HS-27A (cell line): ENCODE results near the gene SMIM43.
A peak's percentile ranks its signal among the peaks of the same experiment; 100 is the strongest.

Source experiments
- DNase-seq: peaks from one replicate; pipeline ENCODE4 v3.0.0-alpha.2; 2012; ENCODE audit warnings: low read depth, missing footprints

Gene SMIM43

DNA sequence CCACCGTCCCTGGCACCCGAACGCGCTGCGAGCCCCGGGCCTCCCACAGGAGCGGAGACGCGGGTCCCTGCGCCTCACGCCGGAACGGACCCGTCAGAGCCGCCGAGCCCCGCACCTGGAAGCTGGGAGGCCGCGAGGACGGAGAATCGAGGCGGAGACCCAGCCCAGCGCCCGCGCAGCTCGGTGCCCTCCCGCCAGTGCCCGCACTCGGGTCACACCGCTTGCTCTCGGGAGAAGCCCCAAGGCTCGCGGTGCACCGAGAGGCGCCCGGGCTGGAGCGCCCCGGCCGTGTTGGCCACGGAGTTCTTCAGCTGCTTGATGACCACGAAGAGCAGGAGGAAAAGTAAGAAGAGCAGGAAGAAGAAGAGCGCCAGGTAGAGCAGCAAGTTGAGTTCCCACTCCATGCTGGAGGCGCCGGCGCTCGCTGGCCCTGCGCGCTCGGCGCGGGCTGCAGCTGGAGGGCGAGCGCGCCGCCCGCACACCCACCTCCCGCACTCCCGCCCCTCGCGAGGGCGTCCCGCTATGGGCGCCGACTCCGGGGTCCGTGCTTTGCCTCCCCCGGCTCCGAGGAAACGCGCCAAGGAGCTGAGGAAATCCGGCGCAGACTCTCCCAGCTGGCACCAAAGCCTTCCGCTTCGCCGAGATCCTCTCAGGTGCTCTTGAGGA lies at the start of gene SMIM43:
Gene SMIM43 (minus strand): TSS at position 463 of the 666 bp plus-strand sequence. CDS start 59 bp downstream, at position 404.
- no peak for DNase-seq

DNA sequence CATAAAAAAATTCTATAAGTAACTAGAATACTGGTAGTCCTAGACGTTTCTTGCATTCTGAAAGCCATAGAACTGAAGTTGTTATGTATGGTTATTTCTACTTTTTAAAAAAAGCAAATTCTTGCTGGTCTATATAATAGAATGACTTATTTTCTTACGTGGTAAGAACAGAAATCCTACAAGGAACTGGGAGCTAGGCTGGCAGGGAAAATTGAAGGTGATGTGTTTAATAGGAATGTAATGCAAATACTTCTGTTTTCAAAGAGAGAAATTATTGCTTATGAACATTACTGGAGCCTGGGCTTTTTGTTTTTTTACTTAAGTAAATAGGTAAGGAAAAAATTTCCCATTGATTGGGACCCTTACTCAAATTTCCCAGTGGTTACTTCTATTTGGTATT lies 49.8 kb upstream of the SMIM43 start:
- no peak for DNase-seq

DNA sequence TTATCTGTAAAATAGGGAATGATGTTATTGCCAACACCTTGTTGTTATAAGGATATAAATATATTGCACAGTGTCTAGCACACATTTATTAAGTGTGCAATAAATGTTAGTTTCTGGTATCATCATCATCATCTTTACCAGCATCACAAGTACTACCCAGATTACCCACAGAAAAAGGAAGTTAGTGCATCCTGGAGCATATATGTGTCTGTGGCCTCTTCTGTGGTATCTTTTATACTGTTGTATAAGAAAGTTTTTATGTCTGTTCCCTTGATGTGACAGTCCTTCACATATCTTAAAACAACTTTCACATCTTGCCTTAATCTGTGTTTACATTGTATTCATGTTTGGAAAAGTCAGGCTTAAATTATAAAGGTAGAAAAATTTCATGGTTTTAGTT lies 46.2 kb upstream of the SMIM43 start:
- DNase-seq: no peak

DNA sequence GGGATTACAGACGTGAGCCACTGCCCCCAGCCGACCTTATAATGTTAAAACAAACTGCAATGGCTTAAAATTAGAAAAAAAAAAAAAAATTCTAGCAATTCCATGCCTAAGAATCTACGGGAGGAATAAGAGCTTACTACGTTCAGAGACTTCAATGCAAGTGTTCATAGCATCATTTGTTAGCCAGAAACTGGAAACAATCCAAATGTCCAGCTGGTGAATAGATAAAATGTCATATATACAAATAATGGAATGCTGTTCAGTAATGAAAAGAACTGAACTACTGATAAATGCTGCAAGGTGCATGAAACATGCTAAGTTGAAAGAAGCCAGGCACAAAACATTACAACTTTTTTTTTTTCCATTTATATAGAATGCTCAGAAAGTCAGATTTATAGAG lies 41.4 kb upstream of the SMIM43 start:
- no peak for DNase-seq

DNA sequence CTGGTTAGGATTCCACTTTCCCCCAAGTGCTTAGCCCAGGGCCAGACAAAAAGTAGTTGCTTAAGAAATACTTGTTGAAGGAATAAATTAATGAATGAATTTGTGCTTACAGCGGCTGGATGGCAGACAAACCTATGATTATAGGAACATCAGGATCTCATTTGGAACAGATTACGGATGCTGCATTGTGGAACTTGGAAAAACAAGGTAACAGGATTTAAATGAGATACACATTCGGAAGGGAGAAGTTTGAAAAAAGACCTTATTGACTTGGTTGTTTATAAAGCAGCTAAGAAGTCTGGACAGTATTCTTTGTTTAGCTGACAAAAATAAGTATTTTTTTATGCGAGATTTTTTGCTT lies 36.7 kb upstream of the SMIM43 start:
- DNase-seq: no peak

DNA sequence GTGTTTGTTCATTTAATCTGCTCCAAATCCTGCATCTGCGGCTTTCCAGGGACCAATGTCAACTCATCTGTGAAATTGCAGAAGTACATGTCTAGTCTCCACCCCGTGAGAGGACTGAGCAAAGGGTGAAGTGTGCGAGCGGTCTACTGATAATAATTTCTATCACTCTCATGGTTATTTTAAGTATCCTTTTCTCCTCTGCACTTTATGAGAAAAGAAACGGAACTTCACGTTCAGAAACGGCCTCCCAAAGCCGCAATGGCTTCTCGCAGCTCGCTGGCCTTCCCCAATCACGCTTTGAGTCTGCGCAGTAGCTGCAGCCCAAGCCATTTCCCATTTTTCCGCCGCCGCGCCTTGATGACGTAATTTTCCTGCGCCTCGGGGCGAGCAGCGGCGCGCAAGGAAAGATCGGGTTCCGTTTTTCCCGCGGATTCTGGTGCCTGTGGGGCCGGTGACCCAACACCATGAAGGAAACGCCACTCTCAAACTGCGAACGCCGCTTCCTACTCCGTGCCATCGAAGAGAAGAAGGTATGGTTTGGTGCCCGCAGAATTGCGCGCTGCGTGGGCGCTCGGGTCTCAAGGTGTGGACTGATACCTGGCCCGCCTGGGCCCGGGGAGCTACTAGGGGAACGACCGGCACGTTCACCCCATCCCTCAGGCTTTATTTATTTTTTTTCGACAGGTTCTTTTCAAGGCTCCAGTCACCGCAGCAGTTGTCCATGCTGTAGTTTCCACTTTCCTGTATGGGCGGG lies 36.2 kb upstream of the SMIM43 start, which contains the start of gene EXOSC9:
Gene EXOSC9 (plus strand): TSS at position 363 of the 754 bp plus-strand sequence. CDS start 102 bp downstream, at position 465.
- DNase-seq: peak; percentile 76

DNA sequence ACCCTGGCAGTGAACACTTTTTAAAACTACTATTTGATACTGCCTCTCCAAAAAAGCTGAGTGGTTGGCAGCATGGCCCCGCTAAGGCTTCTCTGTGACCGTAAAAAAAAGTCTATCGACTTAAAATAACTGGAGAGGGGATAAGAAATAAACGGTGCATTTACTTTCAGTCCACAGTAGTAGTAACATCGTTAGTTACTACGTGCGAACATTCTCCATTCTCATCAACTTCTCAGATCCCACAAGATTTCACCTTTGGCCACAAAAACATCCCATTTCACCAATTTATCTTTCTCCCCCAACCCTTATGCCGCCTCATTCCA lies 35.6 kb upstream of the SMIM43 start:
- no peak for DNase-seq

DNA sequence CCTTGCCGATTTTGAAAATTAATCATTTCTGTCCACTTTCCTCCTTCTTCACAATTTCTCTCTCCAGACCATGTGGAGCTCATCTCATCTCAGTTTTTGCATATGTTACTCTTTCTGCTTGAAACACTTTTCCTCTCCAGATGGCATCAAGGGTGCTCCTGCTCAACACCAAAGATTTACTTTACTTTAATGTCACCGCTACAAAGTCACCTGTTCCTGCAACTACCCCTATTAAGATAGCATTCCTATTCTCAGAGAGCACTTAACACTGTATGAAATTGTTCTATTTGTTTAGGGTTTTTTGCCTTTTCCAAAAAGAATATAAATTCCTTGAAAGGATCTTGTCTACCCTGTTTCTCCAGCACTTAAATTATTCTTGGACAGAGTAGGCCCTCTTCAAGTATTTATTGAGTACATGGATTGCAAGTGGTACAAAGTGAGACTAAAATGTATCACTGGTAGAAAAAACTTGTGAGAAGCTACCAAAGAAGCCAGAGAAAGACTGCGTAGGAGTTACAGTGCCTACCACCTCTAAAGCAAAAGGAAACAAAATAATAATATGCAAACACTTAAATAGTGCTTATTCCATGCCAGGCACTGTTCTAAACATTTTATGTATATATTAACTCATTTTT lies 35.0 kb upstream of the SMIM43 start:
- DNase-seq: no peak

DNA sequence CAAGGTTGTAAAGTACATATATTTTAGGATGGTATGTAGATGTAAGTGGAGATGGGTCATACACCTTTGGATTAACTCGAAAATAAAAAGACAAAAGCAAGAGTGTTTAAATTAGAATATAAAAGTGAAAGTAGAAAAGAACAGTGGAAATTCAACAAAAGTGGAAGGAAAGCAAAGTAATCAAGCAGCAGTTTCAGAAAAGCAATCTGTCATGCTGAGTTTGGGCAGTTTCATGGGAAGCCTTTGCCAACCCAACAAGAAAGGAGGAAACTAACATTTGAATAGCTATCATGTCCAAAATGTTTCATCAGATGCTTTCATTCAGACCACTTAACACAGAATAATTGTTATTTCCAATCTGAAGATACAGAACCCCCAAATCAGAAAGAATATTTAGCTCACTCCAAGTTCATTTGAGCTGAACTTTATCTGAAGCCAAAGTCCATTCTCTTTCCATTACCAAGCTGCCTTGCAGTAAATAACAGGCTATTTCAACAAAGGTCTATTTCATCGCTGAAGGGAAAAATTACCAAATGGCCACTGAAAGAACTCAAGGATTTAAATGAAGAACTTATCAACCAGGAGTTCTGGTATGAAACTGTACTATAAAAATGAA lies 34.4 kb upstream of the SMIM43 start:
- no peak for DNase-seq

DNA sequence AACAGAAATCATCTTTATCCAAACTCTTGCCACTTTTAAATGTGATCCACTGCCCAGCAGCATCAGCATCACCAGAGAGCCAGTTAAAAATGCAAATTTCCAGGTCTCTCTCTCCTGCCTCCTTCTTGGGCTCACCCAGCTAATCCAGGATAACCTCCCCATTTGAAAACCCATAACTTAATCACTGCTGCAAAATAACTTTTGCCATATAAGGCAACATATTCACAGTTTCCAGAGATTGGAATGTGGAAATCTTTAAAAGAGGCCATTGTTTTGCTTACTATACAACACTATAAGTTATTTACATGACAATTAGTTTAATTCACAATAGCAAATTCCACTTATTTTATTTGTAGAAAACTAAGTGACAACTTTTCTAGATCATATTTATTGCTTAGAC lies 31.3 kb upstream of the SMIM43 start:
- no peak for DNase-seq

DNA sequence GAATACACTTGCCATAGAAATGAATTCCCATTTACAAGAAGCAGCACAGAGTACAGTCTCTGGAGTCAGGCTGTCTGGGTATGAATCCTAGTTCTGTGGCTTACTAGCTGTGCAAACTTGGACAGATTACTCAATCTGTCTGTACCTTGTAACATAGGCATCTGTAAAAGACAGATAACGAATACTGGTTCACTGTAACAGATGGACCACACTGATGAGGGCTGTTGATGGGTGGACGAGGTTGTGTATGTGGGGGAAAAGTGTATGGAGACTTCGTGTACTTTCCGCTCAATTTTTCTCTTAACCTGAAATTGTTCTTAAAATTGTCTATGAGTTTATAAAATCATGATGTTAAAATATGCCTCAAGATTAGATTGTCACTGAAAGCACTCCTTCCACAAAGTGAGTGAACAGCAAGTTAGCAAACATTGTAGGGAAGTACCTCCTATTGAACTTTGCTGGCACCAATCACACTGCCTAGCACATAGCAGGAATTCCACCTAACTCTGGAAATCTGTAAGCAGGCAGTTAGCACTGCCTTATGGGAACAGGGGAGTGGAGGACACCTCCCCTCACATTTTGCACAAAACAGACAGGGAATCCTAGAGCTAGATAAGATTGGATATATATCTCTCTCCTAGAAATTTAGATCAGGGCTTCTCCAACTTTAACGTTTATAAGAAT lies 29.7 kb upstream of the SMIM43 start:
- no peak for DNase-seq

DNA sequence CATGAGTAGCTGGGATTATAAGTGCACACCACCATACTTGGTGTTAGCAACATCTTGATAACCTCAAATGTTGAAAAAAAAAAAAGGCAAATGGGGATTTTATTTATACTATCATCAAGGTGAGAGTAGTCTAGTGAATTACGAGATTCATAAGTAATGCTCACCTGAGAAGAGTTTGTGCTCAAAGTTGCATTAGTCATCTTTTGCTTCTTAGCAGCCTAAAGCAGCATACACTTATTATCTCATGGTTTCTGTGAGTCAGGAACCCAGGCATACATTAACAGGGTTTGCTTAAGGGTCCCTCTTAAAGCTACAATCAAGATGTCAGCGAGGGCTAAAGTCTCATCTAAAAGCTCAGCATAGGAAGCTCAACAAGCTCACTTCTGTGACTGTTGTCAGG lies 28.0 kb upstream of the SMIM43 start:
- DNase-seq: no peak

DNA sequence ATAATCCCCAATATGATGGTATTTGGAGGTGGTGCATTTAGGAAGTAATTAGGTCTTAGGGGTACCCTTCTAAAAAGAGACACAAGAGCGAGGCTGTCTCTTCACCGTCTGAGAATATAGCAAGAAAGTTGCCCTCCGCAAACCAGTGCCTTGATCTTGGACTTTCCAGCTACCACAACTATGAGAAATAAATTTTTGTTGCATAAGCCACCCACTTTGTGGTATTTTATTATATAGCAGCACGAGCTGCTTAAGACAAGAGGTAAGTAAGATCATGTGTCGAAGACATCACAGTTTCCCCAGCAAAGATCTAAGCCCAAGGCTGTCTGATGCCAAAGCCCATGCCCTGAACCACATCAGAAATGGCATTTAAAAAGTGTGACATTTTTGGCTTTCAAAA lies 26.5 kb upstream of the SMIM43 start:
- no peak for DNase-seq

DNA sequence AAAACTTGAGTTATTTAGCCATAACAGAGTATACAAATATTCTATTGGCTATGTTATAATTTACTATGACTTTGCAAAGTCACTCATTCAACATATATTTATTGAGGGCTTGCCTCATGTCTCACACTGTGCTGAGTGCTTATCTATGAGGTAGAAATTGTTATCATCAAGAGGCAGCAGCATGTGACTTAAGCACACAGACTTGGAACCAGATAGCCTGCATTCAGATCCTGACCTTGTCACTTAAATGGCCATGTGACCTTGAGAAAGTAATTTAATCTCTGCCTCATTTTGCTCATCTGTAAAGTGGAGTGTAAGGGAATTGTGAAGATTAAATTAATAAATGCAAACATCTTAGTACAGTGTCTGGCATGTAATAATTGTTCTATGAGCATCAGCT lies 26.0 kb upstream of the SMIM43 start:
- no peak for DNase-seq

DNA sequence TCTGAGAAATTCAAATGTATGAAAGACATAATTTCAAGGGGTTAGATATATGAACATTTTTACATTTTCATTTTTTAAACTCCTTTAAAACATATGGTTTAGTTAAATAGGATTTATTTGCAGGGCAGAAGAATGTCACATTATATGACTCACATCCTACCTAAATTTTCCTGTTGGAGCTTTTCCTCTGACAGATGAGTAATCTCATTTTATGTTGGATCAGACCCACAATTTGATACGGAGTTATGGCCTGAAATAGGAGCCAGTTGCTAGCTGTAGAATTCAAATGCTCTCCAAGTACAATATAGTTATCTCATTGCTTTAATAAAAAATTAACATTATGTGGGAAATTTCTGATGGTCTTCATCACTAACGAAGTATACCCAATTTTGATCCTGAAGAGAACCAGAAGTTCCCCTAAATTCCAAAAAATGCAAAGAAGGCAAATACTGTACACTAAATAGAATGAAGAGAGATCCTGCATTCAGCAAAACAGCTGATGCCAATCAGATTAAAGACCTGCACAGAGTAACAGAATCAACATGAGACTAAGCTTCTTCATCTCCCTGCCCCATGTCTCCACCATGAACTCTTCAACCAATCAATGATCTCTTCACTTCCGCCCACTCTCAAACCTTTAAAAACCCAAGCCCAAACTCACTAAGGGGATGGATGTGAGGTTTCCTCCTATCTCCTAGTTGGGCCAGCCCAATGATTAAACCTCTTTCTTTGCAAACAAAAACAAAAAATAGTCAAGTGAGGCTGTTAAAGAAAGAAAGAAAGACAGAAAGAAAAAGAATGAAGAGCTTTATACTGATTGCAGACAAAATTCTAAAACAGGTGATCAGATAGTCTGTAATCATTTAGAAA lies 25.2 kb upstream of the SMIM43 start:
- DNase-seq: no peak

DNA sequence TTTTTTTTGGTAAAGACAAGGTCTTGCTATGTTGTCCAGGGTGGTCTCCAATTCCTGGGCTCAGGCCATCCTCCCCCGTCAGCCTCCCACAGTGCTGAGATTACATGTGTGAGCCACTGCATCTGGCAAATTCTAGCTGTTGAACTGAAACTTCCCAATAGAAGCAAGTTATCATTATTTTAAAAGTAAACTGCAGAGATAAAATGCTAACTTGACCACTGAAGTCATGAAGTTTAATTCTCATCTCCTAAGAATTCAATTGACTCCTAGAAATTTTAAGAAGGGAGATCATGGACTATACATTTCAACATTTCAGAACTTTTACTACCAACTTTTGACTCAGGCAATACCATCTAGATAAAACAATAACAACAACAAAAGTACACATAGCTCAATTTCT lies 24.5 kb upstream of the SMIM43 start:
- no peak for DNase-seq

DNA sequence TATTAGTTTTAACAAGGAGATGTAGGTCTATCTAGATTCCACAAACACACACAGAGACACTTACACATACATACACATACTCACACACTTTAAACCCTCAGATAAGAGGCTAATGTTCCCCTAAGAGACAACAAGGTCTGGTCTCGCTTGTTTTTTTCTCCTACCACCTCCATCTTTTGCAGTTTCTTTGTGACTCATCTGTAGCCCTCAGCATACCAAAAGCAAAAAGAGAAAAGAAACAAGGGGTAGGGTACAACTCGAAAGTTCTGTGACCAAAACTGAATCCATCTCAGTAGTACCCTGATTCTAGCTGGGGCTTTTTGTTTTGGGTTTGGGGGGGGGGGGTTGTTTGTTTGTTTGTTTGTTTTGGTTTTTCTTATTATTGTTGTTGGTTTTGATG lies 23.9 kb upstream of the SMIM43 start:
- no peak for DNase-seq

DNA sequence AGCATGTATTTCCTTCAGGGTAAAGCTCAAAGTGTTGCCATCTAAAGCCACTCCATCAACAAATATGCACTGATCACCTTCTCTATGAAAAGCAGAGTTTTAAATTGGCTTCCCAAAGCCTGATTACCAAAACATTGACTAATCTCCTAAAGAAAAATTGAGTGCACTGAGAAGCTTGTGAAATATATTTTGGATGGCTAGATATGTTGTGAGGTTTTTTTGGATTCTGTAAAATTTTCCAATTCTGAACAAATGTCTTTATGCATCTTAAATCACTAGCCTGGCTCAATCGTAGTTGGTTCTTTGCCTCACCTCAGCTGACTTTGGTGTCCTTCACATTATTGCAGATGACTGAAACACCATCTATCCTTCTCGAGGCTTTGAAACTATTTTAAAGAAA lies 21.3 kb upstream of the SMIM43 start:
- DNase-seq: no peak

DNA sequence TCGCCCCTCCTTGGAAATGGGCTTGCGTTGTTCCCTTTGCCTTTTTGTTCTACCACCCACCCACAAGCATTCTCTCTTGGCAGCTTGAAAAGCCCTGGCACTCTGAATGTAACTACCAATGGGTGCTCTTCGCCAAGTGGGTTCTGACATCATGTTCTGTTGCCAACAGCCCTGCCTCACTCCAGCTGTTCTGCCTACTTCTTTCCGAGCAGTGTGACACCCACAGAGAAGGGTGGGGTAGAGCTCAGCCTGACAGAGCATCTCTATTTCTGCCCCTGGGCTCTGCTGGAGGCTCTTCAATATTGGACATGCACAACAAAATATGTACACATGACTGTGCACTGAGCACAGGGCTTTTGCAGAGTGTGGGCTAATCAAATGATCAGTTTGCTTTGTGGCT lies 20.5 kb upstream of the SMIM43 start:
- DNase-seq: no peak

DNA sequence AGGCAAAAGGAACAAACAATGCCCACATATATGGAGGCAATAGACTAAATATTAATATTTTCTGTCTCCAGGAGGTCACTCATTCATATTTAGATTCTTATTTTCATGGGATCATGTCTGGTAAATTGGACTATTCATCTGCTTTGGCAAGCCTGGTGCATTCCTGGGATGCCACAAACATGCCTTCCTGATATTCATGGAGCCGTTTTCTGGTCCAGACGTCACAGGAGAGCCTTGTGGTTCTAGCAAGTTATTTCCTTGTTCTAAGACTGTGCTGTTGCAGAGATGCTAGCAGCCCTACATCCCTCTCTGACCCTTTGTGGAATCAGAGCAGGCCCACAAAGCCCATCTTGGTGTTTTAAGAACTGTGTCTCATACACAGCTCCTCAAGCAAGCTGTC lies 20.0 kb upstream of the SMIM43 start:
- DNase-seq: peak; percentile 83

DNA sequence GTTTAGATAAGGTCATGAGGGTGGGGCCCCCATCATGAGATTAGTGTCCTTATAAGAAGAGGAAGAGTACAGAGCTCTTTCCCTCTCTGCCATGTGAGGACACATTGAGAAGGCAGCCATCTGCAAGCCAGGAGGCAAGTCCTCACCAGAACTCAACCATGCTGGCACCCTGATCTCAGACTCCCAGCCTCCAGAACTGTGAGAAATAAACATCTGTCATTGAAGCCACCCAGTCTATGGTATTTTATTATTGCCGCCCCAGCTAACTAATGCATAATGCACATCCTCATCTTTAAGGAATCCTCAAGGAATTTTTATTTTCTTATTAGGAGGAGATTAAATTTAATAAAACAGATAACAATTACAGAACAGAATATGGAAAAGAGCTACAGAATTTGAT lies 19.4 kb upstream of the SMIM43 start:
- DNase-seq: no peak

DNA sequence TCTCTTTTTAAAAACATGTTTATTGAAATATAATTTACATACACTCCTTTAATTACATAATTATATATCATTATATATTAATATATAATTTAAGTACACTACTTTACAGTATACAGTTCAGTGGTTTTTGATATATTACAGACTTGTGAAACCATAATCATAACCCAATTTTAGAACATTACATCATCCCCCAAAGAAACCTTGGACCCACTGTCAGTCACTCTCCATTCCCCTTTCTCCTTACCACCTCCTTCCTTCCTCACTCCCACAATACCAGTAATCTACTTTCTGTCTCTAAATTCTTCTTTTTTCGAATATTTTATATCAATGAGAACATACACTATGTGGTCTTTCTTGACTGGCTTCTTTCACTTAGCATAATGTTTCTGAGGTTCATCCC lies 18.2 kb upstream of the SMIM43 start:
- DNase-seq: no peak
